GM12878 (cell line): ENCODE measurements around the gene RIN2. TPM values are rescaled to one million over a fixed set of nuclear protein-coding genes. Genes with fewer than 3 reads are reported as not detected.

Experiments
- ATAC-seq: fragments of 200-7000 bp; cut with Tn5 transposase; 3 replicates; pipeline ENCODE4 v1.9.1; 2020; ENCODE audit warnings: mild to moderate bottlenecking, moderate library complexity
- BruUV-seq: library from RNA; stranded (reverse); fragments of 400-500 nt; replicated peaks from 2 replicates; lab custom pipeline; 2021; lab: Mats Ljungman, UMichigan
- CTCF ChIA-PET: fragments of 300-600 bp; sonication (Branson Sonifier 250); formaldehyde crosslinking; extraction: SDS; loops from one replicate; lab custom pipeline; 2021; ENCODE audit warnings: inconsistent platforms; lab: Yijun Ruan, JAX
- POLR2A ChIA-PET: fragments of 350-600 bp; formaldehyde crosslinking; extraction: SDS; loops from one replicate; lab custom pipeline; 2021; ENCODE audit warnings: inconsistent platforms; lab: Charles Lee
- RAD21 ChIA-PET: fragments of 300-600 bp; sonication (Branson Sonifier 250); formaldehyde crosslinking; loops from one replicate; lab custom pipeline; 2023; ENCODE audit warnings: antibody characterized with exemption; ENCODE audit not compliant: unreplicated experiment; lab: Charles Lee
- SMC1A ChIA-PET: fragments of 300-600 bp; sonication (Branson Sonifier 250); formaldehyde crosslinking; loops from one replicate; lab custom pipeline; 2023; ENCODE audit not compliant: unreplicated experiment, uncharacterized antibody; lab: Charles Lee
- DNase-seq: peaks from one replicate; pipeline ENCODE4 v3.0.0-alpha.2; 2011; ENCODE audit warnings: low read depth, low spot score
- FAIRE-seq: peaks from 3 replicates; lab custom pipeline; 2011; peaks lifted over from hg19 to GRCh38; lab: Jason Lieb, UNC
- H2AFZ ChIP-seq: 2 replicates; pipeline ENCODE4 v1.6.0; 2011; ENCODE audit warnings: low read depth, low read length, control low read depth; ENCODE audit not compliant: control insufficient read depth
- H3K27ac ChIP-seq: 2 replicates; pipeline ENCODE4 v1.5.1; 2011; ENCODE audit warnings: control low read depth; ENCODE audit not compliant: control insufficient read depth, insufficient read depth
- H3K27me3 ChIP-seq, 2 experiments: replicated peaks in 1 of 2; 2 replicates each; pipeline versions ENCODE4 v1.6.0 to v1.6.1; 2011; ENCODE audit warnings: low read length in 1 of 2; ENCODE audit not compliant: control insufficient read depth in 2 of 2, insufficient read depth in 2 of 2
- H3K36me3 ChIP-seq, 2 experiments: 2 replicates each; pipeline ENCODE4 v1.5.1; 2011; ENCODE audit warnings: low read length in 1 of 2; ENCODE audit not compliant: control insufficient read depth in 2 of 2, insufficient read depth in 2 of 2
- H3K4me1 ChIP-seq: 2 replicates; pipeline ENCODE4 v1.6.1; 2011; ENCODE audit warnings: mild to moderate bottlenecking, low read length, moderate library complexity, mixed read lengths; ENCODE audit not compliant: control insufficient read depth, insufficient read depth
- H3K4me2 ChIP-seq: 2 replicates; pipeline ENCODE4 v1.6.0; 2011; ENCODE audit warnings: control low read depth; ENCODE audit not compliant: control insufficient read depth, insufficient read depth
- H3K4me3 ChIP-seq: fragments of 200-600 bp; sonication (generic); 2 replicates; pipeline ENCODE4 v1.5.1; 2016
- H3K79me2 ChIP-seq: 2 replicates; pipeline ENCODE4 v1.6.0; 2011; ENCODE audit warnings: low read length; ENCODE audit not compliant: control insufficient read depth, insufficient read depth
- H3K9ac ChIP-seq: 2 replicates; pipeline ENCODE4 v1.8.0; 2011; ENCODE audit warnings: low read length, control low read depth, mixed read lengths; ENCODE audit not compliant: control insufficient read depth, insufficient read depth
- H3K9me3 ChIP-seq: replicated peaks from 3 replicates; pipeline ENCODE4 v1.5.1; 2011; ENCODE audit warnings: mild to moderate bottlenecking, low read length; ENCODE audit not compliant: control insufficient read depth, insufficient read depth
- H4K20me1 ChIP-seq: 2 replicates; pipeline ENCODE4 v1.6.0; 2011; ENCODE audit not compliant: control insufficient read depth, insufficient read depth
- ASH2L ChIP-seq: fragments of 300-600, 200-600 bp; sonication (generic); IDR thresholded peaks from 2 replicates; pipeline ENCODE4 v1.6.1; 2017; ENCODE audit warnings: low read depth, mild to moderate bottlenecking, borderline replicate concordance
- ATF3 ChIP-seq: IDR thresholded peaks from 2 replicates; pipeline ENCODE4 v1.6.1; 2011; ENCODE audit warnings: low read depth, mild to moderate bottlenecking, low read length, moderate library complexity, borderline replicate concordance; ENCODE audit errors: extremely low read depth
- BCLAF1 ChIP-seq: fragments of 450-650 bp; IDR thresholded peaks from 2 replicates; pipeline ENCODE4 v1.6.1; 2017; ENCODE audit warnings: antibody characterized with exemption, mild to moderate bottlenecking, moderate library complexity
- CBX5 ChIP-seq: sonication (generic); IDR thresholded peaks from 2 replicates; pipeline ENCODE4 v1.6.1; 2016; ENCODE audit warnings: low read depth, moderate library complexity, mild to moderate bottlenecking, inconsistent platforms
- ELK1 ChIP-seq: IDR thresholded peaks from 2 replicates; pipeline ENCODE4 v1.6.1; 2012; ENCODE audit warnings: low read depth, low read length, improper control_type of control experiment
- EP300 ChIP-seq, 2 experiments: fragments of 150-350 bp in 1 of 2; IDR thresholded peaks; 2 replicates each; pipeline ENCODE4 v1.6.1; 2011 to 2012; ENCODE audit warnings: low read depth in 2 of 2, low read length in 2 of 2, borderline replicate concordance in 1 of 2, improper control_type of control experiment in 1 of 2, inconsistent platforms in 1 of 2; ENCODE audit not compliant: control insufficient read depth in 1 of 2
- HDAC6 ChIP-seq: fragments of 200-600 bp; sonication (generic); IDR thresholded peaks from one replicate; pipeline ENCODE4 v1.8.0; 2017; ENCODE audit warnings: antibody characterized with exemption; ENCODE audit not compliant: unreplicated experiment
- HDGF ChIP-seq: fragments of 450-650 bp; IDR thresholded peaks from 2 replicates; pipeline ENCODE4 v1.6.1; 2016; ENCODE audit warnings: antibody characterized with exemption
- JUNB ChIP-seq: IDR thresholded peaks from 2 replicates; pipeline ENCODE4 v1.6.1; 2016; ENCODE audit warnings: antibody characterized with exemption, mild to moderate bottlenecking
- MYB ChIP-seq: fragments of 150-350 bp; IDR thresholded peaks from 2 replicates; pipeline ENCODE4 v1.6.1; 2014; ENCODE audit warnings: mild to moderate bottlenecking, low read depth, low read length, borderline replicate concordance
- SMAD1 ChIP-seq: fragments of 450-650 bp; IDR thresholded peaks from 2 replicates; pipeline ENCODE4 v1.6.1; 2018; ENCODE audit warnings: mild to moderate bottlenecking, low read depth; ENCODE audit not compliant: partially characterized antibody
- SMAD5 ChIP-seq: IDR thresholded peaks from 2 replicates; pipeline ENCODE4 v1.6.1; 2016; ENCODE audit warnings: antibody characterized with exemption, low read depth
- TCF3 ChIP-seq: IDR thresholded peaks from 2 replicates; pipeline ENCODE4 v1.6.1; 2012; ENCODE audit warnings: low read depth, mild to moderate bottlenecking, low read length, borderline replicate concordance; ENCODE audit not compliant: insufficient read depth
- WRNIP1 ChIP-seq: IDR thresholded peaks from 2 replicates; pipeline ENCODE4 v1.6.1; 2011; ENCODE audit warnings: low read depth, low read length, improper control_type of control experiment, borderline replicate concordance
- YBX1 ChIP-seq: fragments of 450-650 bp; IDR thresholded peaks from 2 replicates; pipeline ENCODE4 v1.6.1; 2016; ENCODE audit warnings: antibody characterized with exemption
- ZBED1 ChIP-seq: IDR thresholded peaks from 2 replicates; pipeline ENCODE4 v1.6.1; 2016; ENCODE audit warnings: borderline replicate concordance
- ZBTB33 ChIP-seq: fragments of 450-650 bp; IDR thresholded peaks from 2 replicates; pipeline ENCODE4 v1.6.1; 2017; ENCODE audit warnings: mild to moderate bottlenecking
- WGBS: methylation state at CpG from one replicate; pipeline ENCODE4 v1.1.6; 2016; ENCODE audit warnings: low lambda C conversion rate; ENCODE audit not compliant: insufficient replicate concordance, insufficient coverage; ENCODE audit errors: missing lambda C conversion rate; 5-methylcytosine and 5-hydroxymethylcytosine counted together
- in situ Hi-C: fragments of 300-500 bp; cut with MboI; formaldehyde crosslinking; loops from 9 replicates; pipeline ENCODE4 v1.14.3; 2018; ENCODE audit warnings: mixed read lengths
- intact Hi-C: fragments of 100-400 bp; cut with micrococcal nuclease; formaldehyde crosslinking; loops from one replicate; pipeline ENCODE4 v1.14.2; 2022; ENCODE audit not compliant: unreplicated experiment
- polyA plus RNA-seq, 11 experiments: library from polyadenylated mRNA; depleted of rRNA in 4 of 11; unstranded in 6 of 11; stranded (reverse) in 5 of 11; fragments of >200 nt; fragmentation: Nextera tagmentation in 4 of 11; fragmentation: Illumina TruSeq in 1 of 11; extraction: Ambion mirVana in 4 of 11; extraction: Trizol in 1 of 11; gene quantifications; 1 replicate in 1 of 11; 2 replicates in 10 of 11; pipeline versions ENCODE4 v1.2.1 to v1.2.3, GENCODE V29; 2011 to 2016; ENCODE audit warnings: inconsistent platforms in 2 of 11, missing spikeins in 2 of 11, low read depth in 1 of 11
- total RNA-seq, 4 experiments: library from RNA; depleted of rRNA in 3 of 4; stranded (reverse); fragments of >200 nt in 3 of 4; fragmentation: Illumina TruSeq in 1 of 4; extraction: Trizol in 1 of 4; gene quantifications; 2 replicates each; pipeline versions ENCODE4 v1.2.1 to v1.2.3, GENCODE V29; 2013 to 2021

The RIN2 gene
- total and polyA plus RNA-seq, 10 of the 15 experiments (the other 5 are each of a cell fraction or from before 2014, with no cell fraction given), result 0.68 to 8.5 (median 4.5) TPM

GRCh38 chr20:19742974-19743639 lies 15.0 kb upstream of the RIN2 start (continued):
- TF ChIP-seq SMAD1 (no peak), EP300 (IDR thresholded peaks at IDR 0.05; ENCODE audit: borderline replicate concordance in 1 of 2, control insufficient read depth in 1 of 2, low read depth in 2 of 2, low read length in 2 of 2) (no peak), YBX1 (no peak), ATF3 (no peak), BCLAF1 (no peak), SMAD5 (no peak), CBX5 (no peak)

- H4K20me1 ChIP-seq, result no peaks in the 10 kb centered on the region
- no peak for DNase-seq
- RAD21 ChIA-PET, result no interaction called here
- H3K79me2 ChIP-seq, result no peaks in the 10 kb centered on the region
- WGBS, result 61% methylated on average over 1 of the region's 1 CpG
- ATAC-seq, result no peak
- BruUV-seq, result no TSS peak
- FAIRE-seq, result no peak
- H3K27me3 ChIP-seq, result no peaks in the 10 kb centered on the region; a peak in 1 of 4 replicates
- POLR2A ChIA-PET, result no interaction called here
- CTCF ChIA-PET, result interaction anchor here (1.5 kb wide), 1 partner anchor 50 kb away, joined by 4 read pairs; no protein-coding TSS in a partner anchor
- no peak overlapping the region for H3K9ac ChIP-seq
- H3K4me1 ChIP-seq, result no peaks in the 10 kb centered on the region
- in situ Hi-C loops, result no loop called here
- intact Hi-C loops, result no loop called here
- H3K4me3 ChIP-seq, result no peak overlapping the region
- no peak overlapping the region for H3K27ac ChIP-seq
- H2AFZ ChIP-seq, result no peak overlapping the region
- H3K9me3 ChIP-seq, result no peaks in the 10 kb centered on the region; the same call in 2 of the 3 replicates
- H3K36me3 ChIP-seq, result no peaks in the 10 kb centered on the region
- H3K4me2 ChIP-seq, result no peak overlapping the region
- SMC1A ChIA-PET, result interaction anchor here (4.4 kb wide), 1 partner anchor 36 kb away, joined by 16 read pairs; no protein-coding TSS in a partner anchor
- TF ChIP-seq ASH2L (no peak), JUNB (no peak), ELK1 (no peak), WRNIP1 (no peak), TCF3 (no peak), HDAC6 (no peak), ZBTB33 (no peak), HDGF (no peak), ZBED1 (no peak), MYB (no peak)
Measured at GRCh38 chr20:19743640-19743995, 14.4 kb upstream of the RIN2 start.
